Liver (tissue), 9 donors: ENCODE data around the gene PDCD7. TPM values are rescaled to one million over a fixed set of nuclear protein-coding genes. Genes with fewer than 3 reads are reported as not detected.

ENCODE experiments used
- DNase-seq: peaks from one replicate; pipeline ENCODE4 v3.0.0-alpha.2; 2017; ENCODE audit warnings: low spot score
- H3K27ac ChIP-seq, 2 donors: one replicate each; pipeline ENCODE4 v1.7.0; 2013; ENCODE audit warnings: inconsistent platforms in 2 of 2, low read length in 2 of 2, control low read depth in 1 of 2, low read depth in 1 of 2, mild to moderate bottlenecking in 1 of 2
- H3K27me3 ChIP-seq, 4 donors: one replicate each; pipeline versions ENCODE4 v1.6.1 to v1.7.0; 2013; ENCODE audit warnings: low read length in 3 of 4, inconsistent platforms in 1 of 4, mild to moderate bottlenecking in 1 of 4, moderate library complexity in 1 of 4; ENCODE audit not compliant: control insufficient read depth in 4 of 4, insufficient read depth in 4 of 4
- H3K36me3 ChIP-seq, 4 donors: one replicate each; pipeline versions ENCODE4 v1.6.1 to v1.7.0; 2013; ENCODE audit warnings: low read length in 3 of 4, mild to moderate bottlenecking in 3 of 4, low read depth in 1 of 4, moderate library complexity in 1 of 4; ENCODE audit not compliant: control insufficient read depth in 4 of 4, insufficient read depth in 3 of 4
- H3K4me1 ChIP-seq, 4 donors: one replicate each; pipeline versions ENCODE4 v1.6.1 to v1.7.0; 2013; ENCODE audit warnings: low read length in 3 of 4, mild to moderate bottlenecking in 3 of 4, moderate library complexity in 1 of 4; ENCODE audit not compliant: control insufficient read depth in 4 of 4, insufficient read depth in 4 of 4
- H3K4me3 ChIP-seq, 3 donors: one replicate each; pipeline versions ENCODE4 v1.6.1 to v1.7.0; 2013; ENCODE audit warnings: low read length in 3 of 3, control low read depth in 1 of 3, low read depth in 1 of 3, mild to moderate bottlenecking in 1 of 3
- H3K9ac ChIP-seq, 2 donors: one replicate each; pipeline ENCODE4 v1.7.0; 2013; ENCODE audit warnings: low read length in 2 of 2, mild to moderate bottlenecking in 2 of 2, moderate library complexity in 2 of 2, control low read depth in 1 of 2, low read depth in 1 of 2
- H3K9me3 ChIP-seq, 4 donors: one replicate each; pipeline versions ENCODE4 v1.6.1 to v1.7.0; 2013; ENCODE audit warnings: low read length in 3 of 4; ENCODE audit not compliant: control insufficient read depth in 4 of 4
- CTCF ChIP-seq: fragments of 150-350 bp; IDR thresholded peaks from 2 replicates; pipeline ENCODE4 v1.5.1; 2017; ENCODE audit warnings: improper control_type of control experiment, low read depth, low read length; ENCODE audit not compliant: missing input control
- EGR1 ChIP-seq, 2 donors: IDR thresholded peaks; 2 replicates each; pipeline ENCODE4 v1.6.1; 2016 to 2018; ENCODE audit warnings: antibody characterized with exemption in 2 of 2, low read depth in 2 of 2
- FOXA1 ChIP-seq: IDR thresholded peaks from 2 replicates; pipeline ENCODE4 v1.6.1; 2016; ENCODE audit warnings: antibody characterized with exemption
- FOXA2 ChIP-seq: IDR thresholded peaks from 2 replicates; pipeline ENCODE4 v1.6.1; 2016; ENCODE audit warnings: antibody characterized with exemption
- GABPA ChIP-seq, 2 donors: IDR thresholded peaks in 1 of 2; conservative IDR thresholded peaks in 1 of 2; 2 replicates each; pipeline ENCODE4 v1.6.1; 2016; ENCODE audit warnings: antibody characterized with exemption in 2 of 2, mild to moderate bottlenecking in 1 of 2, moderate library complexity in 1 of 2
- HNF4A ChIP-seq, 2 donors: conservative IDR thresholded peaks; 2 replicates each; pipeline ENCODE4 v1.6.1; 2016; ENCODE audit warnings: antibody characterized with exemption in 2 of 2, mild to moderate bottlenecking in 2 of 2
- HNF4G ChIP-seq: IDR thresholded peaks from 2 replicates; pipeline ENCODE4 v1.6.1; 2016; ENCODE audit warnings: antibody characterized with exemption
- NR2F2 ChIP-seq: IDR thresholded peaks from 2 replicates; pipeline ENCODE4 v1.6.1; 2016; ENCODE audit warnings: antibody characterized with exemption
- RAD21 ChIP-seq, 2 donors: IDR thresholded peaks; 2 replicates each; pipeline ENCODE4 v1.6.1; 2016; ENCODE audit warnings: antibody characterized with exemption in 2 of 2, mild to moderate bottlenecking in 2 of 2
- RXRA ChIP-seq, 2 donors: IDR thresholded peaks; 2 replicates each; pipeline ENCODE4 v1.6.1; 2017 to 2018; ENCODE audit warnings: antibody characterized with exemption in 2 of 2, mild to moderate bottlenecking in 1 of 2
- SP1 ChIP-seq: IDR thresholded peaks from 2 replicates; pipeline ENCODE4 v1.6.1; 2018; ENCODE audit warnings: antibody characterized with exemption, mild to moderate bottlenecking
- TAF1 ChIP-seq: conservative IDR thresholded peaks from 2 replicates; pipeline ENCODE4 v1.6.1; 2016; ENCODE audit warnings: antibody characterized with exemption, mild to moderate bottlenecking
- YY1 ChIP-seq: IDR thresholded peaks from 2 replicates; pipeline ENCODE4 v1.6.1; 2016; ENCODE audit warnings: antibody characterized with exemption, mild to moderate bottlenecking
- WGBS: extraction: QIAGEN DNeasy Blood & Tissue Kit; methylation state at CpG from one replicate; pipeline ENCODE4 v1.1.7; 2013; 5-methylcytosine and 5-hydroxymethylcytosine counted together
- polyA plus RNA-seq, 2 donors: library from polyadenylated mRNA; stranded (reverse) in 1 of 2; unstranded in 1 of 2; fragments of 200-250 nt in 1 of 2; fragments of >200 nt in 1 of 2; fragmentation: Nextera tagmentation in 1 of 2; extraction: Ambion mirVana in 1 of 2; gene quantifications; one replicate each; pipeline versions ENCODE4 v1.2.1 to v1.2.3, GENCODE V29; 2013 to 2015
- total RNA-seq, 2 donors: library from RNA; depleted of rRNA; stranded (reverse); fragments of >200 nt; gene quantifications; one replicate each; pipeline ENCODE4 v1.2.3, GENCODE V29; 2014
- TF ChIP-seq, protein P1 (sequence below): IDR thresholded peaks from 2 replicates; pipeline ENCODE4 v1.6.1; 2016; ENCODE audit warnings: antibody characterized with exemption, mild to moderate bottlenecking
- TF ChIP-seq, protein P2 (sequence below): IDR thresholded peaks from 2 replicates; pipeline ENCODE4 v1.6.1; 2016; ENCODE audit warnings: antibody characterized with exemption
- donor health status: healthy.
- donor health status: healthy.
- donor health status: healthy.
- donor health status: healthy.
- donor health status: healthy.

Gene PDCD7
- total and polyA plus RNA-seq, 4 donors: 3.0 to 9.5 (median 6.7) TPM

DNA sequence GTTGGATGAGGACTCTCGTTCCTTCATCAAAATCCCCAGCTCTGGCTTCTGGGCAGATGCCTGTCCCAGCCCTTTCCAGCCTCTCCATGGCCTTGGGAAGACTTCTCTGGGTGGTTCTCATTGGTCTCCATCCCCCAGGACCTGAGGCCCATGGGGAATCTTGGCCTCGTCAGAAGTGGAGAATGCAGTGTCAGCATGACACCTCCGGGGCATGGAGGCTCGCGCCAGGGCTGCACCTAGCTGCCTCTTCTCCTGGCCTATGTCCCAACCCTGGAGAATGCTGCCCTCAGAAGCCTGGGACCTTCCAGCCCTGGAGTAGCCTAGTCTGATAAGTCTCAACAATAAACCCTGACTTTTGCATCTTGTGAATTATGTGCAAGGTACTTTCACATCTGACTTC, 54.0 kb downstream of the PDCD7 start (continued):
- TF ChIP-seq, protein P1, sequence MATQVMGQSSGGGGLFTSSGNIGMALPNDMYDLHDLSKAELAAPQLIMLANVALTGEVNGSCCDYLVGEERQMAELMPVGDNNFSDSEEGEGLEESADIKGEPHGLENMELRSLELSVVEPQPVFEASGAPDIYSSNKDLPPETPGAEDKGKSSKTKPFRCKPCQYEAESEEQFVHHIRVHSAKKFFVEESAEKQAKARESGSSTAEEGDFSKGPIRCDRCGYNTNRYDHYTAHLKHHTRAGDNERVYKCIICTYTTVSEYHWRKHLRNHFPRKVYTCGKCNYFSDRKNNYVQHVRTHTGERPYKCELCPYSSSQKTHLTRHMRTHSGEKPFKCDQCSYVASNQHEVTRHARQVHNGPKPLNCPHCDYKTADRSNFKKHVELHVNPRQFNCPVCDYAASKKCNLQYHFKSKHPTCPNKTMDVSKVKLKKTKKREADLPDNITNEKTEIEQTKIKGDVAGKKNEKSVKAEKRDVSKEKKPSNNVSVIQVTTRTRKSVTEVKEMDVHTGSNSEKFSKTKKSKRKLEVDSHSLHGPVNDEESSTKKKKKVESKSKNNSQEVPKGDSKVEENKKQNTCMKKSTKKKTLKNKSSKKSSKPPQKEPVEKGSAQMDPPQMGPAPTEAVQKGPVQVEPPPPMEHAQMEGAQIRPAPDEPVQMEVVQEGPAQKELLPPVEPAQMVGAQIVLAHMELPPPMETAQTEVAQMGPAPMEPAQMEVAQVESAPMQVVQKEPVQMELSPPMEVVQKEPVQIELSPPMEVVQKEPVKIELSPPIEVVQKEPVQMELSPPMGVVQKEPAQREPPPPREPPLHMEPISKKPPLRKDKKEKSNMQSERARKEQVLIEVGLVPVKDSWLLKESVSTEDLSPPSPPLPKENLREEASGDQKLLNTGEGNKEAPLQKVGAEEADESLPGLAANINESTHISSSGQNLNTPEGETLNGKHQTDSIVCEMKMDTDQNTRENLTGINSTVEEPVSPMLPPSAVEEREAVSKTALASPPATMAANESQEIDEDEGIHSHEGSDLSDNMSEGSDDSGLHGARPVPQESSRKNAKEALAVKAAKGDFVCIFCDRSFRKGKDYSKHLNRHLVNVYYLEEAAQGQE: no peak
- TF ChIP-seq HNF4A (conservative IDR thresholded peaks at IDR 0.05): no peak
- TF ChIP-seq RXRA (IDR thresholded peaks at IDR 0.05): no peak

- H3K27ac ChIP-seq: no peak overlapping the region
- DNase-seq: peak; percentile 53
- H3K9me3 ChIP-seq: no peaks in the 10 kb centered on the region
- no peaks in the 10 kb centered on the region for H3K36me3 ChIP-seq
- WGBS: 18% methylated on average over 24 of the region's 24 CpGs
- H3K4me1 ChIP-seq: peaks cover 0 to 5% (median 2%) of the 10 kb centered on the region in 4 donors
- no peak for TF ChIP-seq EGR1 (IDR thresholded peaks at IDR 0.05; ENCODE audit: low read depth in 2 of 2)
- TF ChIP-seq CTCF: peak; percentile 35
- peak; percentile 64 to 82 for TF ChIP-seq RAD21 (IDR thresholded peaks at IDR 0.05)
- no peak for TF ChIP-seq FOXA2
- H3K9ac ChIP-seq: no peak overlapping the region
- no peaks in the 10 kb centered on the region for H3K27me3 ChIP-seq
- no peak overlapping the region for H3K4me3 ChIP-seq
Measured at GRCh38 chr15:65077981-65078352, 55.6 kb downstream of the PDCD7 start.

DNA sequence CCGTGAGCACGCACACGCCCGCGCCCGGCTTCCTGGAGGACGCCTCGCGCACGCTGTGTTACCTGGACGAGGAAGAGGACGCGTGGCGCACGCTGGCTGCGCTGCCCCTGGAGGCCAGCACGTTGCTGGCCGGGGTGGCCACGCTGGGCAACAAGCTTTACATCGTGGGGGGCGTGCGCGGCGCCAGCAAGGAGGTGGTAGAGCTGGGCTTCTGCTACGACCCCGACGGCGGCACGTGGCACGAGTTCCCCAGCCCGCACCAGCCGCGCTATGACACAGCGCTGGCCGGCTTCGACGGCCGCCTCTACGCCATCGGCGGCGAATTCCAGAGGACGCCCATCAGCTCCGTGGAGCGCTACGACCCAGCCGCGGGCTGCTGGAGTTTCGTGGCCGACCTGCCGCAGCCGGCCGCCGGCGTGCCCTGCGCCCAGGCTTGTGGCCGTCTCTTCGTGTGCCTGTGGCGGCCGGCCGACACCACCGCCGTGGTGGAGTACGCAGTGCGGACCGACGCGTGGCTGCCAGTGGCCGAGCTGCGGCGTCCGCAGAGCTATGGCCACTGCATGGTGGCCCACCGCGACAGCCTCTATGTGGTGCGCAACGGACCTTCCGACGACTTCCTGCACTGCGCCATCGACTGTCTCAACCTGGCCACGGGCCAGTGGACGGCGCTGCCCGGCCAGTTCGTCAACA, 56.2 kb downstream of the PDCD7 start:
- 60% methylated on average over 85 of the region's 85 CpGs for WGBS
- no peak overlapping the region for H3K4me3 ChIP-seq
- no peak overlapping the region for H3K9ac ChIP-seq
- no peak for DNase-seq
- no peaks in the 10 kb centered on the region for H3K27me3 ChIP-seq
- H3K9me3 ChIP-seq: no peaks in the 10 kb centered on the region
- H3K36me3 ChIP-seq: no peaks in the 10 kb centered on the region
- H3K27ac ChIP-seq: no peak overlapping the region
- H3K4me1 ChIP-seq: peaks cover 0 to 5% (median 2%) of the 10 kb centered on the region in 4 donors
- no peak for TF ChIP-seq YY1
- TF ChIP-seq GABPA (IDR thresholded peaks at IDR 0.05 in 1 of 2, conservative IDR thresholded peaks at IDR 0.05 in 1 of 2): no peak
- no peak for TF ChIP-seq HNF4A (conservative IDR thresholded peaks at IDR 0.05)
- TF ChIP-seq FOXA1: no peak
- TF ChIP-seq, protein P2, sequence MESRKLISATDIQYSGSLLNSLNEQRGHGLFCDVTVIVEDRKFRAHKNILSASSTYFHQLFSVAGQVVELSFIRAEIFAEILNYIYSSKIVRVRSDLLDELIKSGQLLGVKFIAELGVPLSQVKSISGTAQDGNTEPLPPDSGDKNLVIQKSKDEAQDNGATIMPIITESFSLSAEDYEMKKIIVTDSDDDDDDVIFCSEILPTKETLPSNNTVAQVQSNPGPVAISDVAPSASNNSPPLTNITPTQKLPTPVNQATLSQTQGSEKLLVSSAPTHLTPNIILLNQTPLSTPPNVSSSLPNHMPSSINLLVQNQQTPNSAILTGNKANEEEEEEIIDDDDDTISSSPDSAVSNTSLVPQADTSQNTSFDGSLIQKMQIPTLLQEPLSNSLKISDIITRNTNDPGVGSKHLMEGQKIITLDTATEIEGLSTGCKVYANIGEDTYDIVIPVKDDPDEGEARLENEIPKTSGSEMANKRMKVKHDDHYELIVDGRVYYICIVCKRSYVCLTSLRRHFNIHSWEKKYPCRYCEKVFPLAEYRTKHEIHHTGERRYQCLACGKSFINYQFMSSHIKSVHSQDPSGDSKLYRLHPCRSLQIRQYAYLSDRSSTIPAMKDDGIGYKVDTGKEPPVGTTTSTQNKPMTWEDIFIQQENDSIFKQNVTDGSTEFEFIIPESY: no peak
- TF ChIP-seq, protein P1: no peak
- no peak for TF ChIP-seq RXRA (IDR thresholded peaks at IDR 0.05)
- TF ChIP-seq HNF4G: no peak
- no peak for TF ChIP-seq FOXA2
- TF ChIP-seq TAF1: no peak
- no peak for TF ChIP-seq RAD21 (IDR thresholded peaks at IDR 0.05)
- TF ChIP-seq CTCF: no peak
- no peak for TF ChIP-seq NR2F2
- no peak for TF ChIP-seq SP1
